ENCODE measurements around the gene MMRN1.

Gene MMRN1

DNA sequence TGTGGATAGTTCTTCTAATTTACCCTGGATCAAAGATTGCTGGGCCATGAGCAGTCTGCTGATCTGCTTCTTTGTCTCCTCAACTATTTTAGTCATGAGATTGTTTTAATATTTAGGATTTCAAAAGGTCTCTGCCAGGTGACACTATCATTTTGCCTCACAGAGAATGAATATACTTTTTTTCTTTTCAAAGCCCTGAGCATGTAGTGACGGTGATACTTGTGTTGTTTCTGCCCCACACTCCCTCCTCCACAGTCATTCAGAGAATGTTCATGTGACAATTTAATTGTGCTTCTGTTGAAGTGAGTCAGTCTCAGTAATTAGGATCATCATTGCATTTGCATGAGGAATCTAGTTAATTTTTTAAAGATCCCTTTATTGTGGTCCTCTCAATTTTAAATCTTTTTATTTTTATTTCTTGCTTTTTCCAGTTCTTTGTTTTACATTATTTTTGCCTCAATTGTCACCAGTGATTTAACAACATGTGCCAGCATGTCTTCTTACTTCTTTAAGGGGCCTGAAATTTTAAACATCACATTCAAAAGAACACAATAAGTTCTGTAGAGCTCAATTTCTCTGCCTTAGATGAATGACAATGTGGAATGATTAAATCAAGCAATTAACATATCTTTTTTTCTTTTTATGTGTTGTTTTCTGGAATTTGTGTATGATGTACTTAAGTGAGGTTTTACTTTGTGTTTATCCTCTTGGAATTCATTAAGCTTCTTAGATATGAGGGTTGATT is 12.3 kb downstream of the MMRN1 start:
- no peak for DNase-seq (ENCODE audit: low spot score)

DNA sequence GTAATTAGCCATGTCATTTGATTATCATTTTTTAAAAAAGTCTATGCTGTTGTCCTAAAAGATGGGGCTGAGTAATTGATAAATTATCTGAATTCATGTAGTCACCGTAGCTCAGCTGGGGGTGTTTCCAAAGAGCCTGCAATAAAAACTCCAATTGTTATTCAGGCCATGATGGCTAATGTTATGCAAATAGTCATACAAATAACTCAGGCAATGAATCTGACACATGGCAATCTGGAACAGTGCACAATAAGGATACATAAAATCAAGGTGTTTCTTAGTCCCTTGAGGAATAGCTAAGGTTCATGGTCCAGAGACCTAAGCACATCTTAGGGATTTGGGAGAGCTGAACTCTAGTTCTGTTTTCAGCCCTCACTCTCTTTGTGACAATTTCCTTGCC is 15.2 kb downstream of the MMRN1 start:
- DNase-seq (ENCODE audit: low spot score): no peak

DNA sequence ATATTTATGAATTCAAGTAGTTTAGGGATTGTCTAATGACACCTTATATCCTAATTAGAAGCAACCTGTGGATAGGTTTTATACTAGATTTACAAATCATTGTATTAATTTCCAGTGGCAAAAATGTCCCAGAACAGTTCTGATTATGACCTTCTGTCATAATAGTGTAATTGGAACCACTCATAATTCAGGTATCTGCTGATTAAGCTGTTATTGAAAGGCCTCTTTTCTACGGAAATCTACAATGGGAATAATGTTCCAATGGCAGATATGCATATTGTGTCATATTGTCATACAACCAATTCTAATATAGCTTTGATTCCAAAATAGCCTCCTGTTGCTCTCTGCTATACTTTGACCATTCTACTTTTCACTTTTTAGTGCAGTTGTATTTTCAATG is 19.0 kb downstream of the MMRN1 start:
- no peak for DNase-seq (ENCODE audit: low spot score)

DNA sequence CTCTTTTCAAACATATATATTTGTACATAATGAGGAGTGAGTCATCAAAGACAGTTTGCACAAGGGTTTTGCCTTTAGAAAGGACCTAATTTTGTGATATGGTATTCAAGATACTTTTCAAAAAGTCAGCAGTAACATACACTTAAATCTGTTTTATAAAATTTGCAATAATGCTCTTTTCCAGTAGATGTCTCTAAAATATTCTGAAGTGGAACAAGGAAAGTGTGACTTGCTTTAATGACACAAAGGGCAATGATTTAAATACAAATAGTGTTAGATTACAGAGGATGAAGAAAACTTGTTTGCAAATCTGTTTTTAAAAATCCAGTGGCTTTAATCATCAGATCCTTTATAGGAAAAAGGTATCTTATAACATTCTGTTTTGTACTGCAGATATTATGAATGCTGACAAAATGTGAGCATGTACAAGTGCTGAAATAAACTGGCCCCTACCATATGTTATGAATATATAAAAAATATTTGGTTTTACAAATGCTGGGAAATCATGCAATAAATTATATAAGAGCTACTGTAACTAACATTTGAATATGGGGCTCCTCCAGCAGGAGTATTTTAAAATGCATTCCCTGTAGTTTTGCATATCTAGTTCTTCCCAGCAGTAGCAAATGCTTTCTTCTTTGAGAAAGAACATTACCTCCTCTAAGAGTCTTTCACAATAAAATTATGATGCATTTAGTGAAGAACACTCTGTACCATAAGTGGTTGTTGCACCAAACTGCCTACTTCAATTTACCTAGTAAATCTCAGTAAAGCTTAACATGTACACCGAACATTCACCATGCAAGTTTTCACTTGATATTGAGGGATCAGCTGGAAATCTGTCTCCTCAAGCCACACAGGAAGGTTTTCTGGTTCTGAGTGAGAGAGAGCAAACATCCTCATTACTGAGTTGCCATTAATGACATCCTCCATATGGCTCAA is 20.2 kb downstream of the MMRN1 start:
- DNase-seq (ENCODE audit: low spot score): no peak

DNA sequence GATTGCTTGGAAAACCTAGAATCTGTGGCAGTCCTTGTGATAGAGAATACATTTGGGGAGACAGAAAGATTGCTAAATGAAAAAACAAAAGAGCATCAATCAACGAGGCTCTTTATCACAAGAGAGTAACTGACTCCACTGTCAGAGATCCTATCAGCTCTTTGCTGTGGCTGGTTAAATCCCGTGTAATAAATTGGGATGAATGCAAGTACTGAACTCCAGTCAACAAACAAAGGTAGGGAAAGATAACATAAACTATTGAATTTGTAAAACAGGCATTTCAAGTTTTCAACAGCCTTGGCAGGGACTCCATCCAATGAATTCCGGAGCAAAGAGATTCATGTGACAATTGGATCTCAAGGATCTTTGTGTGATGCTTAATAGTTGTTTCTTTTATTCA is 21.3 kb downstream of the MMRN1 start:
- DNase-seq (ENCODE audit: low spot score): no peak

DNA sequence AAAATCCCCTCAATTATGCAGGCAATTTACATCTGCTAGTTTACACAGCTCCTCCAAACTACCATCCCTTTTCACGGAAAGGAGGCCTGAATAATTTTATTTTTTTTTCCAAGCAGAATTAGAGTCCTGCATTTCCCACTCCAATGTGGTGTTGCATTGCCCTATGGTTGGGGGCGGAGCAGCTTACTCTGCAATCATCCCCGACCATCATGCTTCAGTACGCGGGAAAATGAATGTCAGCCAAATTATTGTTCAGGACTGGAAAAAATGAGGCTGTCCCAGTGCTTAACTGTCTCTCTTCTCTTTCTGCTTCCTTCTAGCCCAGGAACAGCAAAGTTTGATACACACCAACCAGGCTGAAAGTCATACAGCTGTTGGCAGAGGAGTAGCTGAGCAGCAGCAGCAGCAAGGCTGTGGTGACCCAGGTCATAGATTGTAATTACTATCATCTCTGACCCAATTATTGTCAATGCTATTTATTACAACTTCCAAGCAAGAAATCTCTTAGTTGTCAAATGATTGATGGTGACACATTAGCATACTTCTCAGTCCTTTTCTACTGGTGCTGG is 28.3 kb downstream of the MMRN1 start:
- DNase-seq (ENCODE audit: low spot score): no peak

DNA sequence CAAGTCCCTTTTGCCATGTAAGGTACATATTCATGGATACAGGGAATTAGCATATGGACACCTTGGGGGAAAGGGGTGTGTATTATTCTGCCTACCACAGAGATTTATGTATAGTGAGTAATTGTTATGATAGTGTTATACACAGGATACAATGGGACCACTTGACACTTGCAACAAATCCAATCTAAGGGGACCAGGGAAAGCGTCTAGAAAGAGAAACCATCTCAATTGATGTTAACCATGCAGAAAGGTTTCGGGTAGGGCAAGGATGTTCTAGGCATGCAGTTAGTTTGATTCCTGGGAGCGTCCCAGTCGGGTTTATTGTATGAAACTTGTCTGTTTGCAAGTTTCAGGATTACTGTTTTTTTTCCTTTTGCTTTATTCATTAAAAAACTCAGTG is 34.2 kb downstream of the MMRN1 start:
- DNase-seq (ENCODE audit: low spot score): no peak

DNA sequence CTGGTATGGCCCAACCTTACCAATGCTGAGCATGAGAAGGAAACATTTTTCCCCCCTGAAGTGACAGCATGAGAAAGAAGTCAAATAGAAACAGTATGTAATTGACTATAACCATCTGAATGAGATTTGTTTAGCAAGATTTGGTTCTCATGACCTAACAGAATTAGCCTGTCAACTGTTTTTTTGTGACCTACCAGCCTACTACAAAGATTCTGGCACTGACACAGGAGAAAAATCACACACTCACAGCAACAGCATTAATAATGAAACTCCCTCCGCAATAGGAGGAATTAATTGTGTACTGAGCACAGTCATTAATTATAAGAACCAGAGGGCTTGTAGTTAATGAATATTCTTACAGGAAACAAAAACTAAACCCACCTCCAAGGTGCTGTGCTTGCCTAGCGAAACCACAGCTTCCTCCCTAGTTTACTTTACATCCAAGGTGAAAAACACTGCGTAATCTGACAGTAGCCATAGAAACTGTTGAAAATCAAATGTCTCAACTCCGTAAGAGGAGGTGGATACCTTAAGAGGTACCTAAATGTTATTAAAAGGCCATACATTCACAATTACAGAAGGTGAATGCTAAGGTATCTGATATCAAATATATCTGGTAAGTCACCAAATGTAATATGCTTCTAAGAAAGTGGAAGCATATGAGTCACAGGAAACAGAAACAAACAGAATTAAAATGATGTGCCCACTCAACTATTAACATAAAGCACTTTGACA is 34.9 kb downstream of the MMRN1 start:
- no peak for DNase-seq (ENCODE audit: low spot score)

DNA sequence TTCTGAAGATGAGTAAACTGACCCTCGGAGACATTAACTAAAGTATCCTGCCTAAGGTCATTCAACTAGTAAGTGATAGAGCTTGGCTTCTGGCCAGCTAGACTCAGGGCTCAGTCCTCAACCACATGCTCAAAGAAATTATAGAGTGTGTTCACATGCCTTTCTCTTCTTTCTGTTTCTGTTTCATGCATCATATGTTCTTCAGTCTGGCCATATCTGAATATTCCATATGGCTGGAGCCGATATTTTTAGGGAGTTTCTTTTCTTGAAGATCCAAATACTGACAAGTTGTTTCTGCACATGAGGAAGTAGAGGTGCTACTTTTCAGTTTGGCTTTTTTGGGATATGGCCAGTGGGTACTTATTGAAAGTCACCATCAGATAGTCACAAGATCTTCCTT is 44.9 kb downstream of the MMRN1 start:
- no peak for DNase-seq (ENCODE audit: low spot score)

DNA sequence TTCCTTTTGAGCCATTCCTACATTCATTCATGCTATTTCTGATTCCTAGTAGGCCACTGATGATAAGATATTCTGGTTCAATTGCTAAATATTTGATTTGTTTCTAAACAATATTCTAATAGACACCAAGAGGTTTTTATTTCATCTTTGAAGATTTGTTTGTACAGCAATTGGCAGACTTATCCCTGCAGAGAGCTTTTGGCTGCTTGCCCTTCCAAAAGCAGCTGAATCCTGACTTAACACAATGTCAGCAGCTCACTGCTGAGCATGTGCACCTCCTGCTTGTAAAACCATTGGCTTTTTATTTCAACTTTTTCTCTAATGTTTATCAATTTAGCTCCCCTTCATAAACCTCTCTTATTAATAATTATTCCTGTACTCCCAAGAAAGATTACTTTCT is 45.3 kb downstream of the MMRN1 start:
- DNase-seq (ENCODE audit: low spot score): no peak

DNA sequence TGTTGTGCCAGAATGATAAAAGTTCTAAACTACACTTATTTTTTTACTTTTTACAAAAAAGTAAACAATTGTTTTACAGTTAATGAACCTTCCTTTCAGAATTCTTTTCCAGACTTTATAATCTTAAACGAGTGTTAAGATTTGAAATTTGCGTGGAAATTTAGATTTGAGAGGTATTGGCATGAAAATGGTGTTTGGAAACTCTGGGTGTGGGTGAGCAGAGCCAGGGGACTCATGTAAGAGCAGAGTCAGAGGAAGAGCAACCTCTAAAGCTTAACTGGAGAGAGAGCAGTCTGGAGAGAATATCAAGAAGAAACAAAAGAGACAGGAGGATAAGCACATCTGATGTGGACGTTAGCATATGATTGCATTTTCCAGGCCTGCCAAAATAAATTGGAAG is 48.2 kb downstream of the MMRN1 start:
- no peak for DNase-seq (ENCODE audit: low spot score)

DNA sequence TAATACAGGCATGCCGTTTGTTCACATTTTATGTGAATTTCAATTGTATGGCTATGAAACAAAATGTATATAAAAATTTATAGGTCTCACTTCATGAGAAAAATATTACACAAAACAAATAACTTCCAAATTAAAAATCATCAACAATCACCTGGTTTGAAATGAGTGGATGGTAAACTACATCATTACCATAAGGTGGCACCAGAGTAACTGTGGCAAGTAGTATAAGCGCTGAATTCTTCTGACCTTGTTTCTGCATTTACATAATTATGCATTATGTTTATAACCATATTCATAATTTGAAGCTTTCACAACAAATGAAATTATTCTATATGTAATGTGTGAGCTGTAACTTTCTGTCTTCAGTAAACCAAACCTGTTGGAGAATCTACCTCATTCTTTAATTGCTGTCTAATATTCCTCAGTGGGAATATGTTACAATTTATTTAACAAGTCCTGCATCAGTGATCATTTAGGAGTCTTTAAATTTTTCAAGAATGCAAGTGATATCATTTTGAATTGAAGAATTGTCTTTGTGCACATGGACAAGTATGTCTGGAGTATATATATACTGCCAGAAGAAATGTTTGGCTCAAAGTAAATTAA is 55.2 kb downstream of the MMRN1 start:
- DNase-seq (ENCODE audit: low spot score): no peak

DNA sequence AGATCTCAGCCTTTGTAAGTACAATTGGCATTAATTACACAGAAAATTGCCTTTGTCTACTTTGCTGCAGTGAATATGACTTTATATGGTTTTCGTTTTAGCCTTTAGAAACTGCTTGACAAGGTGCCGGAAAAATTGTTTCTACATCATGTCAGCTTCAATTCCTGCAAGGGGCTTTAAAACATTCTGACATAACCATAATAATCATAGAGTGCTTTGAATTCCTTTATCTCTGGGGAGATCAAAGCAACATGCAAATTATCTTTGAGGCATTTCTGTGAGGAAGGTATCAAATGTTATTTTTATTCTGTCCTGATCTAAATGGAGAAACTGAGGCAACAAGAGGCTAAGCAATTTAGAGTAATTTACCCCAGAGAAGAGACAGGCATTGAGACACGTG is 57.8 kb downstream of the MMRN1 start:
- no peak for DNase-seq (ENCODE audit: low spot score)

DNA sequence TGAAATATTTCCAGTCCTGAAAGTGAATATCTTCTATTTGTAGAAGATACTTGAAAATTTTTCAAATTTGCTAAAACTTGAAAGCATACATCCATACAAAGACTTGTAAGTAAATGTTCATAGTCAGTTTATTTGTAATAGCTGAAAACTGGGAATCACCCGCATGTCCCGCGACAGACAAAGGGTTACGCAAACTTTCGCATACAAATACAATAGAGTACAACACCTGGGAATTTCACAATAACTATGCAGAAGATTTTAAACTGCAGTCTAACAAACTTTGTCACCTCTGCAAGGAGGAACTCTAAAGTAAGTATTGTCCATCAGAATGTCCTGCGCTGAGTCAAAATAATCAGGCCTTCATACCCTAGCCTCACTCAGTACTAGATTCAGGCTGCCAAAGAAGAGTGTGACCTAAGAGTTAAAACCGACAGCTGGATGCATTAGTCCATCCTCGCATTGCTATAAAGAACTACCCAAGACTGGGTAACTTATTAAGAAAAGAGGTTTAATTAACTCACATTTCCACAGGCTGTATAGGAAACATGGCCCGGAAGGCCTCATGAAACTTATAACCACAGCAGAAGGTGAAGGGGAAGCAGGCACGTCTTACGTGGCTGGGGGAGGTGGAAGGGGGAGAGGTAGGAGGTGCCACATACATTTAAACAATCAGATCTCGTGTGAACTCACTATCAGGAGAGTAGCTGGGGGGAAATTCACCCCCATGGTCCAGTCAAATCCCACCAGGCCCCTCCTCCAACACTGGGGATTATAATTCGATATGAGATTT is 60.4 kb downstream of the MMRN1 start:
- DNase-seq (ENCODE audit: low spot score): no peak

DNA sequence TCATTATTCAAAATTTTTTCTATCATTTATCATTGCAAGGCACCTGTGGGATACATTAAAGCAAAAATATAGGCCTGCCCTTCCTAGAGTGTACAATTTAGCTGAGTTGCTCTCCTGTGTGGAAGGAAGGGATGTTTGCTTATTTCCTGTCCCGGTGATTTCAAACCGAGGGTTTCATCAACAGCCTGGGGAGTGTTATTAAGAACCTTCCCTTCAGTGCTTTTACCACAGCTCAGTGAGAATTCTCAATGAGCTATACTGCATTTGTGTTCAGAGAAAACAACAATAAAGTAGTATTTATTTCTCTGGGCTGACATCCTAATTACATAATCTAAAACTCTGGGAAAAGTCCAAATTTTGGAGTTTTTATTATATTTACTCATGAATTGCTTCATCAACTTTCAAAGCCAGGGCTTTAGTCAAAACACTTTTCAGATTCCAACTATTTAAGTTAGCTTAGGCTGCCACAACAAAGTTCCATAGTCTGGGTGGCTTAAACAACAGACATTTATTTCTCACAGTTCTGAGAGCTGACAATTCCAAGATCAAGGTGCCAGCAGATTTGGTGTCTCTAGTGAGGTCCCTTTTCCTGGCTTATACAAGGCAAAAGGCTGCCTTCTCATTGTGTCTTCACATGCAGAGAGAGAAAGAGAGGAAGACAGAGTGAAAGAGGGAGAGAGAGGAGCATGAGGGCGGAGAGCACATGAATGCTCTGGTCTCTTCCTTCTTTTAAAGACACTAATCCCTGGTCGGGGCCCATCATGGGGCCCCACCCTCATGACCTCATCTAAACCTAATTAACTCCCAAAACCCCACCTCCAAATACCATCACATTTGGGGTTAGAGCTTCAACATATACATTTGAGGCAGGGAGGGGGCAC is 62.6 kb downstream of the MMRN1 start:
- no peak for DNase-seq (ENCODE audit: low spot score)

DNA sequence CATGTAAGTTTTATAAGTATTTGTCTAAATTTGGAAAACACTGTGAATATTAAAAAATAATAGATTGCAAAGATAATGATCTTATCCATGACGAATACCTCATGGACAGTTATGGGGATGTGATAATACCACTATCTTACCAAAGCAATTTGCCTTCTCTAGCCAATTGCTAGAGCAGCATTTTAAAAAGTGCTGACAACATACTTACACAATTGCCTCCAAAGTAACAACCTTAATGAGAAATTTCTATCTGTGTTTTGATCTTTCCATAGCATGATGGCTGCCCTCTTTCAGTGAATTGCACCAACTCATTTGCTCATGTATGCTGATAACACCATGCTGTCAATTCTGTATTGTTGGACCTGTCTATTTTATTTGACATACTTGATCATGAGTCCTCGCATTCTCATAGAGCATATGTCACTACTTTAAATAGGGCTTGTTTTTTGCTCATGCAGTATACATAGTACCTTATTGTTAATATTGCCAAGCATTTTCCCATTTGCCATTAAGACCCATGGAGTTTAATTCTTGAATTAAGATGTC is 87.2 kb downstream of the MMRN1 start:
- DNase-seq (ENCODE audit: low spot score): no peak

DNA sequence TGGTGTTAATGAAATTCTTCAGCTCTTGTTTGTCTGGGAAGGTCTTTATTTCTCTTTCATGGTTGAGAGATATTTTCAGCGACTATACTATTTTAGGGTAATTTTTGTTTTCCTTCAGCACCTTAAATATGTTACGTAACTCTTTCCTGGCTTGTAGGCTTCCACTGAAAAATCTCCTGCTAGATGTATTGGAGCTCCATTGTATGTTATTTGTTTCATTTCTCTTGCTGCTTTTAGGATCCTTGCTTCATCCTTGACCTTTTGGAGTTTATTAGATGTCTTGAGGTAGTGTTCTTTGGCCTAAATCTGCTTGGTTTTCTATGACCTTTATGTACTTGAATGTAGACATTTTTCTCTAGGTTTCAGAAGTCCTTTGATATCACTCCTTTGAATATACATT is 93.6 kb downstream of the MMRN1 start:
- no peak for DNase-seq (ENCODE audit: low spot score)

DNA sequence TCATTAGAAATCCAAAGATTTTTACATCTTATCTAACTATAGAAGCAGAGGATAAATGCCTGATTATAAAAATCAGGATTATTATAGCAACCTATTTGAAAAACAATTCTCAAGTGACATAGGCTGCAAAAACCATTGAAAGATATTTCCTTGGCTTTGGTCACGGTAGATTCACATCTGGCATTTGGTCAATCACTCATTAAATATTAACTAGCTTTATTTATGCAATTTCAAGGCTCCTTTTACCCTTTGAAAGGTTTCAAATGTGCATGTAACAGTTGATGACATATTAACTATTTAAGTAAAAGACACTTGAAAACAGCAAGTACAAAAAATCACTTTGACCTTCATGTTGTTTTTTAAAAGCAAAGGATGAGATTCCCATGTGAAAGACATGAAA is 98.1 kb downstream of the MMRN1 start:
- no peak for DNase-seq (ENCODE audit: low spot score)

DNA sequence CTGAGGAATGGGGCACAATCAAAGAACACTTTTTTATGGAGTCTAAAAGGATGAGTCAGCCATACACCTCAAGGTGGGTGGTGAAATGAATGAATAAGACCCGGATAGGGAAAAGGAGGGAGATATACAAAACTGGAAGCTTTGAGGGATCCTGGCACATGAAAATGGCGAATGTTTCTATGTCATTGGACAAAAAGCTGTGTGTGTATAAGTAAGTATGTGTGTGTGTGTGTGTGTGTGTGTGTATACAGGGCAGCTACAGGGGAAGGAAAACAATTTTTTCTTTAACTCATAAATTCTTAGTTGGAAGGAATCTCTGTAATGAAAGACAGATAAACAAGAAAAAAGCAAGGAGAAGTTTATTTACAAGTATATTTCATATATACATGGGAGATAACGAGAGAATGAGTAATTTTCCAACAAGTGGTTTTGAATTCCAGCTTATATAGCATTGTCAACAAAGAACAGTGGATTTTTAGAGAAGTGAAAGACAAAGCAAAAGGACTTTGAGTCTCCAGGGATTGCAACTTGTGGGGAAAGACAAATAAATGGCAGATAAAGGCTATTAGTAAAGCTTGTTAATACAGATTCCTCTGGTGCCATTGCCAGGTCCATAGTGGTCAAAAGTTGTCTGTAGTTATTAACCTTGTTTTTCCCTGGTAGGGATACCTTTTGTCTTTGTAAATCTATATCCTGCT is 99.7 kb downstream of the MMRN1 start:
- no peak for DNase-seq (ENCODE audit: low spot score)

Data from ecto neural progenitor cell (in vitro differentiated cells).